Activated CD8-positive, alpha-beta T cell treated with anti-CD3 and anti-CD28 coated beads, Interleukin-2, amount 10 ng/mL, durations not matched to agents 7 days and 5 days (primary cell): ENCODE data around the gene DHRSX. TPM values are rescaled to one million over a fixed set of nuclear protein-coding genes. Genes with fewer than 3 reads are reported as not detected.

Source experiments
- ATAC-seq: fragments of 150-1000 bp; cut with Tn5 transposase; one replicate; pipeline ENCODE4 v1.10.0; 2021; ENCODE audit warnings: moderate library complexity
- CTCF ChIA-PET: fragments of 350-600 bp; sonication (Branson Sonifier 250); formaldehyde crosslinking; loops from one replicate; lab custom pipeline; 2021; ENCODE audit warnings: antibody characterized with exemption; lab: Charles Lee
- POLR2A ChIA-PET: fragments of 350-600 bp; sonication (Branson Sonifier 250); formaldehyde crosslinking; loops from one replicate; lab custom pipeline; 2021; ENCODE audit warnings: antibody characterized with exemption; lab: Charles Lee
- DNase-seq: peaks from one replicate; pipeline ENCODE4 v3.0.0-alpha.2; 2020
- H3K27ac Mint-ChIP-seq: one replicate; pipeline ENCODE4 v1.8.0; 2021; ENCODE audit warnings: mild to moderate bottlenecking, mixed read lengths
- H3K27me3 Mint-ChIP-seq: one replicate; pipeline ENCODE4 v1.8.0; 2021; ENCODE audit warnings: low read depth, mixed read lengths
- H3K36me3 Mint-ChIP-seq: one replicate; pipeline ENCODE4 v1.8.0; 2021; ENCODE audit warnings: low read depth, mixed read lengths
- H3K4me1 Mint-ChIP-seq: one replicate; pipeline ENCODE4 v1.8.0; 2021; ENCODE audit warnings: low read depth, mixed read lengths
- H3K4me3 Mint-ChIP-seq: one replicate; pipeline ENCODE4 v1.8.0; 2021; ENCODE audit warnings: mild to moderate bottlenecking, mixed read lengths
- H3K9me3 Mint-ChIP-seq: one replicate; pipeline ENCODE4 v1.8.0; 2022; ENCODE audit warnings: mixed read lengths; ENCODE audit not compliant: insufficient read depth
- total RNA-seq, 2 experiments: library from RNA; stranded (reverse); gene quantifications; one replicate each; pipeline ENCODE4 v1.2.3, GENCODE V29; 2021

Gene DHRSX
- total RNA-seq, 2 experiments from 2014 or later, result 16.2 to 18.9 TPM

DNA sequence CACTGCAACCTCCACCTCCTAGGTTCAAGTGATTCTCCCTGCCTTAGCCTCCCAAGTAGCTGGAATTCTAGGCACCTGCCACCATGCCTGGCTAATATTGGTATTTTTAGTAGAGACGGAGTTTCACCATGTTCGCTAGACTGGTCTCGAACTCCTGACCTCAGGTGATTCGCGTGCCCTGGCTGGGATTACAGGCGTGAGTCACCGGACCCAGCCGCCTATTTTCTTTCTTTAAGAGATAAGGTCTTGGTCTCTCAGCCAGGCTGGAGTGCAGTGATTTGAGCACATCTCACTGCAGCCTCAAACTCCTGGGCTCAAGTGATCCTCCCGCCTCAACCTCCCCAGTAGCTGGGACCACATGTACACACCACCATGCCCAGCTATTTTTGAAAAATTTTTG is 166.5 kb downstream of the DHRSX start:
- Mint-ChIP-seq H3K36me3 (peaks cover 9% of the 10 kb centered on the region), H3K27ac (no peak overlapping the region), H3K4me1 (no peaks in the 10 kb centered on the region), H3K27me3 (no peaks in the 10 kb centered on the region), H3K9me3 (peaks cover 10% of the 10 kb centered on the region), H3K4me3 (no peak overlapping the region)
- ChIA-PET POLR2A (no interaction called here), CTCF (no interaction called here)
- ATAC-seq, result no peak
- no peak for DNase-seq

DNA sequence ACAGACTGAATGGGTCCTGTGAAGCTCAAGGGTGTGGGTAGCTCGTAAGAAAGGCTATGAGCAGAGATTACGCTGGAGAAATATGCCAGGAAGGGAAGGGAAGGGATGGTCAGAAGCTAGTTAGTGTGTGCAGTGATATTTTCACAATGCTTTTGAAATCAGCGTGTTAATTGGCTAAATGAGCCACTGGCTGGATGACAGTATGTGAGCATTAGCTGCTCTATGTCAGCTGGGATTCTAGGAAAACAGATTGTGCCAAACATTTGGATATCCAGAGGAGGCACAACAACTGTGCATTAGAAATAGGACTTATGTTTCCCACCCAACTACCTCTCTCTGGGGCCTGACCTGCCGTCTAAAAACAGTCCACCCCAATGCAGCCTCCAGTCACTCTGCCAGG is 168.5 kb downstream of the DHRSX start:
- Mint-ChIP-seq H3K27ac (no peak overlapping the region), H3K36me3 (peaks cover 3% of the 10 kb centered on the region), H3K27me3 (no peaks in the 10 kb centered on the region), H3K4me3 (no peak overlapping the region), H3K9me3 (peaks cover 3% of the 10 kb centered on the region), H3K4me1 (no peaks in the 10 kb centered on the region)
- ATAC-seq (no peak), DNase-seq (no peak)
- ChIA-PET POLR2A (no interaction called here), CTCF (no interaction called here)

DNA sequence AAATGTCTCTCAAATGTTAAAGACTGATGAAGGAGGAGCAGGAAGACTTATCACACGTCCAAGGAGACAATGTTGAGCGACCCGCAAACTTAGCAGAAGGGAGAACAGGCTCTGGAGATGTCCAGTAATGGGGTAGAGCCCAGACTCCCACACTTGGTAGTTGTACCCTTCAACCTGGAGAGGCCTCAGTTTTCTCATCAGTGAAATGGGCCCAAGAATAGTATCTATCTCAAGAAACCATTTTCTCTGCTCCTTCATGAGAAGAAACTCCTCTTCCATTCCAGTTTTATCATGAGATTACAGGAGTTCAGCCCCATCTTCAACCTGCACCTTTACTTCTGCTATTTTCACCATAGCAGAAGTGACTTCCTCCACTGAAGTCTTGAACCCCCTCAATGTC is 169.9 kb downstream of the DHRSX start:
- no peaks in the 10 kb centered on the region for H3K4me1 Mint-ChIP-seq
- H3K27ac Mint-ChIP-seq, result no peak overlapping the region
- POLR2A ChIA-PET, result no interaction called here
- no peak overlapping the region for H3K4me3 Mint-ChIP-seq
- no peak for DNase-seq
- H3K27me3 Mint-ChIP-seq, result no peaks in the 10 kb centered on the region
- peaks cover 3% of the 10 kb centered on the region for H3K36me3 Mint-ChIP-seq
- ATAC-seq, result no peak
- CTCF ChIA-PET, result no interaction called here
- no peaks in the 10 kb centered on the region for H3K9me3 Mint-ChIP-seq

DNA sequence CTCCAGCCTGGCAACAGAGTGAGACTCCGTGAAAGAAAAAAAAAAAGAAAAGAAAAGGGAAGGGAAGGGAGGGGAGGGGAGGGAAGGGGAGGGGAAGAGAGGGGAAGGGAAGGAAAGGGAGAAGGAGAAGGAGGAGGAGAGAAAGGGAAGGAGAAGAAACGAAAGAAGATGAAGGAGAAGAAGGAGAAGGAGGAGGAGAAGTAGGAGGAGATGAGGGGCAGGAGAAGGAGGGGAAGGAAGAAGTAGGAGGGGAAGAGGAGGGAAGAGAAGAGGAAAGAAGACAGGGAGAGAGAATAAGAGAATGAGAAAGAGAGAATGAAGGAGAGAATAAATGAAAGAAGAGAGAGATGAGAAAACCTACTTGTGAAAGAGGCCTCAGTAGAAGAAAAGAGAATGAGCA is 170.3 kb downstream of the DHRSX start:
- H3K9me3 Mint-ChIP-seq, result no peaks in the 10 kb centered on the region
- CTCF ChIA-PET, result no interaction called here
- no peaks in the 10 kb centered on the region for H3K27me3 Mint-ChIP-seq
- H3K36me3 Mint-ChIP-seq, result peaks cover 4% of the 10 kb centered on the region
- ATAC-seq (no peak), DNase-seq (no peak)
- H3K4me3 Mint-ChIP-seq, result no peak overlapping the region
- POLR2A ChIA-PET, result no interaction called here
- H3K4me1 Mint-ChIP-seq, result no peaks in the 10 kb centered on the region
- H3K27ac Mint-ChIP-seq, result no peak overlapping the region

DNA sequence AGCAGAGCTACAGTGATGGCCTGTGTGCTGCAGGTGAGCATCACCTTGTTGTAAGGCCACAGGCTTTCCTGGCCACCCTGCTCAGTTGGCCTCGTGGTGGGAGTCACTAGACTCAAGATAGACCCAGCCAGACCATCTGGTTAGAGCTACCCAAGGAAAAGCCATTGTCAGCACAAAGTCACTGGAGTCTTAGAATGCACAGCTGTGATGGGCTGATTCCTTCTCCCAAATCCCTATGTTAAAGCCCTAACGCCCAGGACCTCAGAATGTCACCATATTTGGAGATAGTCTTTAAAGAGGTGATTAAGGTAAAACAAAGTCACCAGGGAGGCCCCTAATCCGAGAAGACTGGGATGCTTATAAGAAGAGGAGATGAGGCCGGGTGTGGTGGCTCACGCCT is 173.4 kb downstream of the DHRSX start:
- ChIA-PET POLR2A (no interaction called here), CTCF (no interaction called here)
- Mint-ChIP-seq H3K9me3 (peaks cover 7% of the 10 kb centered on the region), H3K27me3 (no peaks in the 10 kb centered on the region), H3K27ac (no peak overlapping the region), H3K36me3 (peaks cover 9% of the 10 kb centered on the region), H3K4me3 (no peak overlapping the region), H3K4me1 (no peaks in the 10 kb centered on the region)
- ATAC-seq (no peak), DNase-seq (no peak)

GRCh38 chrX:2325076-2325784 is 175.5 kb downstream of the DHRSX start:
- peaks cover 9% of the 10 kb centered on the region for H3K36me3 Mint-ChIP-seq
- peaks cover 7% of the 10 kb centered on the region for H3K9me3 Mint-ChIP-seq
- no peak for DNase-seq
- no peak overlapping the region for H3K4me3 Mint-ChIP-seq
- no peaks in the 10 kb centered on the region for H3K4me1 Mint-ChIP-seq
- H3K27me3 Mint-ChIP-seq, result no peaks in the 10 kb centered on the region
- H3K27ac Mint-ChIP-seq, result no peak overlapping the region
- ChIA-PET CTCF (no interaction called here), POLR2A (no interaction called here)
- ATAC-seq, result no peak

DNA sequence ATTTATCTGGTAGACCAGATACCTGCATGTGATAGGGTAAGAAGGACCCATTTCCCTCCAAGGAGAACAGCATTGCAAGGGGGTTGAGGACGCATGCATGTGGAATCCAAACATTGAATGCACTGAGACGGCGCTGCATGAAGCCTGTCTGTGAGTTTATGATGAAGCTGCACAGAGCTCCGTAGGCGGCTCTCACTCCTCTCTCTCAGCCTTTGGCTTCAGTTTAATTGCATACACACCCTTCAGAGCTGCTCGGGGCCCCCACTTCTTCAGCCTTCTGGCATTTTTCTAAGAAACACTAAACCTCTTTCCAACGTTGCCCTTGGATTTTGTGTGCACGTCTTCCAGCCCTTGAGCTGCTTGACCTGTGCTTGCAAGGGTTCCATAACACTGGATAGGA is 176.6 kb downstream of the DHRSX start:
- ATAC-seq, result no peak
- H3K4me3 Mint-ChIP-seq, result no peak overlapping the region
- POLR2A ChIA-PET, result no interaction called here

DNA sequence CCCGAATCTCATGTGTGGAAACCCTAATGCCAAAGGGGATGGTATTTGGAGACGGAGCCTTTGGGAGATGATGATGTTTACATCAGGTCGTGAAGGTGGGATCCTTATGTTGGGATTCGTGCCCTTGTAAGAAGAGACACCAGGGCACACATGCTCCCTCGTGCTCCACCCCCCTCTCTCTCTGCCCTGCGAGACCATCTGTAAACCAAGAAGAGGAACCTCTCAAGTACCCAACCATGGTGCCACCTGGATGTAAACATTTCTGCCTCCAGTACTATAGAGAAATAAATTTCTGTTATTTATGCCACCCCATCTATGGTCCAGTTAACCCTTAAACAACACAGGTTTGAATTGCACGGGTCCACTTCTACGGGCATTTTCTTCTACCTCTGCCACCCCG is 179.4 kb downstream of the DHRSX start:
- Mint-ChIP-seq H3K4me3 (no peak overlapping the region), H3K27me3 (no peaks in the 10 kb centered on the region), H3K36me3 (peaks cover 13% of the 10 kb centered on the region), H3K4me1 (no peaks in the 10 kb centered on the region), H3K27ac (no peak overlapping the region), H3K9me3 (peaks cover 7% of the 10 kb centered on the region)
- CTCF ChIA-PET, result no interaction called here
- POLR2A ChIA-PET, result no interaction called here
- DNase-seq, result no peak
- no peak for ATAC-seq

More for the DNA sequence above, 176.6 kb downstream of the DHRSX start:
- Mint-ChIP-seq H3K4me1 (no peaks in the 10 kb centered on the region), H3K27me3 (no peaks in the 10 kb centered on the region), H3K27ac (no peak overlapping the region), H3K36me3 (peaks cover 9% of the 10 kb centered on the region), H3K9me3 (peaks cover 7% of the 10 kb centered on the region)
- CTCF ChIA-PET, result no interaction called here
- DNase-seq, result no peak

- Mint-ChIP-seq H3K36me3 (peaks cover 12% of the 10 kb centered on the region), H3K4me3 (no peak overlapping the region), H3K4me1 (no peaks in the 10 kb centered on the region), H3K27ac (no peak overlapping the region), H3K27me3 (no peaks in the 10 kb centered on the region), H3K9me3 (peaks cover 7% of the 10 kb centered on the region)
- CTCF ChIA-PET, result no interaction called here
- ATAC-seq, result no peak
- DNase-seq, result no peak
- POLR2A ChIA-PET, result no interaction called here
Measured at GRCh38 chrX:2320580-2321327, 180.0 kb downstream of the DHRSX start.

GRCh38 chrX:2320089-2320488 is 180.7 kb downstream of the DHRSX start:
- H3K27ac Mint-ChIP-seq, result no peak overlapping the region
- peaks cover 7% of the 10 kb centered on the region for H3K9me3 Mint-ChIP-seq
- no peaks in the 10 kb centered on the region for H3K27me3 Mint-ChIP-seq
- H3K36me3 Mint-ChIP-seq, result peaks cover 6% of the 10 kb centered on the region
- POLR2A ChIA-PET, result no interaction called here
- no peak overlapping the region for H3K4me3 Mint-ChIP-seq
- CTCF ChIA-PET, result no interaction called here
- H3K4me1 Mint-ChIP-seq, result no peaks in the 10 kb centered on the region
- no peak for DNase-seq
- ATAC-seq, result no peak

DNA sequence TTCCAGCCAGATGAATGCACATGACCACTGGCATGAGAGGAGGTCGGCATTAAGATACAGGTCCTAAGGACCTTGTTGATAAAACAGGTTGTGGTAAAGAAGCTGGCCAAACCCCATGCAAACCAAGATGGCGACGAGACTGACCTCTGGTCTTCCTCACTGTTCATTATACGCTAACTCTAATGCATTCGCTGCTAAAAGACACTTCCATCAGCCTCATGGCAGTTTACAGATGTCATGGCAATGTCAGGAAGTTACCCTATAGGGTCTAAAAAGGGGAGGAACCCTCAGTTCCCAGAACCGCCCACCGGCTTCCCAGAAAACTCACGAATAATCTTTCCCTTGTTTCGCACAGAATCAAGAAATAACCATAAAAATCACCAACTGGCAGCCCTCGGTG is 182.4 kb downstream of the DHRSX start:
- ChIA-PET CTCF (no interaction called here), POLR2A (no interaction called here)
- Mint-ChIP-seq H3K27me3 (no peaks in the 10 kb centered on the region), H3K9me3 (no peaks in the 10 kb centered on the region), H3K36me3 (peaks cover 4% of the 10 kb centered on the region), H3K4me3 (no peak overlapping the region), H3K4me1 (no peaks in the 10 kb centered on the region), H3K27ac (no peak overlapping the region)
- DNase-seq (no peak), ATAC-seq (no peak)

GRCh38 chrX:2317527-2318055 is 183.2 kb downstream of the DHRSX start:
- ChIA-PET POLR2A (no interaction called here), CTCF (no interaction called here)
- Mint-ChIP-seq H3K4me3 (no peak overlapping the region), H3K36me3 (peaks cover 4% of the 10 kb centered on the region), H3K9me3 (no peaks in the 10 kb centered on the region), H3K27me3 (no peaks in the 10 kb centered on the region), H3K4me1 (no peaks in the 10 kb centered on the region), H3K27ac (no peak overlapping the region)
- no peak for ATAC-seq
- no peak for DNase-seq
